ENCODE results near the gene OR1I1.

The OR1I1 gene

GRCh38 chr19:15116856-15117255 is 34.8 kb downstream of the OR1I1 start:
- Histone ChIP-seq H3K4me3 (ENCODE audit: control insufficient read depth in 1 of 7, extremely low read depth in 1 of 7, insufficient read depth in 4 of 7, low read depth in 2 of 7, low read length in 6 of 7) (no peak overlapping the region), H3K27ac (ENCODE audit: insufficient read depth in 1 of 2, low read depth in 1 of 2, low read length in 2 of 2, poor library complexity in 1 of 2, severe bottlenecking in 2 of 2) (peak overlapping the region in 1 of 2 experiments; percentile 22), H3K9me3 (ENCODE audit: control extremely low read depth in 1 of 5, control insufficient read depth in 4 of 5, insufficient read depth in 2 of 5, low read depth in 1 of 5, low read length in 4 of 5) (no peaks in the 10 kb centered on the region), H3K36me3 (ENCODE audit: control insufficient read depth in 4 of 4, insufficient read depth in 4 of 4, low read length in 3 of 4) (peaks cover 8 to 88% (median 49%) of the 10 kb centered on the region in 4 experiments), H3K4me1 (ENCODE audit: control extremely low read depth in 1 of 4, control insufficient read depth in 4 of 4, insufficient read depth in 4 of 4, low read length in 3 of 4) (peaks cover 0 to 24% (median 10%) of the 10 kb centered on the region in 4 experiments), H3K27me3 (replicated peaks in 2 of 5; ENCODE audit: control insufficient read depth in 4 of 5, insufficient read depth in 5 of 5, low read length in 4 of 5) (no peaks in the 10 kb centered on the region)
- ChIA-PET POLR2A (no interaction called here), CTCF (interaction anchor here (0.5 to 2.3 kb wide), 3 partner anchors 15 to 1420 kb away, joined by 3 to 13 read pairs (median 6); no protein-coding TSS in a partner anchor)
- WGBS (ENCODE audit: insufficient coverage) = 84% methylated on average over 11 of the region's 12 CpGs
- no peak for DNase-seq

GRCh38 chr19:15118248-15118647 is 36.2 kb downstream of the OR1I1 start:
- CTCF ChIA-PET = interaction anchor here (0.6 to 1.4 kb wide), 2 partner anchors 258 to 856 kb away, joined by 3 to 4 read pairs; no protein-coding TSS in a partner anchor
- Histone ChIP-seq H3K27me3 (replicated peaks in 2 of 5; ENCODE audit: control insufficient read depth in 4 of 5, insufficient read depth in 5 of 5, low read length in 4 of 5) (no peaks in the 10 kb centered on the region), H3K27ac (ENCODE audit: insufficient read depth in 1 of 2, low read depth in 1 of 2, low read length in 2 of 2, poor library complexity in 1 of 2, severe bottlenecking in 2 of 2) (no peak overlapping the region), H3K36me3 (ENCODE audit: control insufficient read depth in 4 of 4, insufficient read depth in 4 of 4, low read length in 3 of 4) (peaks cover 6 to 86% (median 59%) of the 10 kb centered on the region in 4 experiments), H3K4me1 (ENCODE audit: control extremely low read depth in 1 of 4, control insufficient read depth in 4 of 4, insufficient read depth in 4 of 4, low read length in 3 of 4) (peaks cover 0 to 24% (median 10%) of the 10 kb centered on the region in 4 experiments), H3K4me3 (ENCODE audit: control insufficient read depth in 1 of 7, extremely low read depth in 1 of 7, insufficient read depth in 4 of 7, low read depth in 2 of 7, low read length in 6 of 7) (no peak overlapping the region), H3K9me3 (ENCODE audit: control extremely low read depth in 1 of 5, control insufficient read depth in 4 of 5, insufficient read depth in 2 of 5, low read depth in 1 of 5, low read length in 4 of 5) (no peaks in the 10 kb centered on the region)
- 95% methylated on average over 2 of the region's 2 CpGs for WGBS (ENCODE audit: insufficient coverage)
- DNase-seq = no peak
- POLR2A ChIA-PET = no interaction called here

DNA sequence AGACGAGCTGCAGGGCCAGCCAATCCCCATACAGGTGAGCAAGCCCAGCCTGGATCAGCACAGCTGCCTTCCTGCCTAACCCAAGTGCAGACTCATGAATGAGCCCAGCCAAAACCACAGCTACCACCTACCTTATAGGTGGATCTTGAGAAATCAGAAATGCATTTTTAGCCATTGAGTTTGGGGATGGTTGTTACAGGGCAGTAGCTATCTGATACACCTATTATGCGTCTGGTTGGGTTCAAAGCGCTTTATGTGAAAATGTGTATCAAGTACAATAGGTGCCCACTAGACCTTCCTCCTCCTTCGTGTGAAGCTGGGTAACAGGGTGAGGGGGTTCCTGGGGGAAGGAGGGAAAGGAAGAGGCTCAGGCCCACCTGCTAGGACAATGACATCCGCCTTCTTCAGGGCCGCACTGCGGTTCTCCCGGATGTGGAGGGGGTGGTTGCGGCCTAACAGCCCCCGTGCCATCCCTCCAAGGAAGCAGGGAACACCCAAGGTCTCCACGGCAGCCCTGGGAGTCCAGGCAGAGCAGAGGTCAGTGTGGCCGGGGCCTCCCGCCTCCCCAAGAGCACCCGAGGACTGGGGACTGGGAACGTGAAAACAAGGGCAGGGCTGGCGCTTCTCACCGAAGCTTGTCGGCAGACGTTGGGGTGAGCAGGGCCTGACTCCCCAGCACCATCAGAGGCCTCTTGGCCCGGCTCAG is 36.9 kb downstream of the OR1I1 start:
- WGBS (ENCODE audit: insufficient coverage) = 100% methylated on average over 9 of the region's 20 CpGs
- H3K9me3 ChIP-seq (ENCODE audit: control extremely low read depth in 1 of 5, control insufficient read depth in 4 of 5, insufficient read depth in 2 of 5, low read depth in 1 of 5, low read length in 4 of 5) = no peaks in the 10 kb centered on the region
- DNase-seq = no peak
- CTCF ChIA-PET = interaction anchor here (0.6 to 1.4 kb wide), 2 partner anchors 257 to 857 kb away, joined by 3 to 4 read pairs; no protein-coding TSS in a partner anchor
- POLR2A ChIA-PET = no interaction called here
- H3K27ac ChIP-seq (ENCODE audit: insufficient read depth in 1 of 2, low read depth in 1 of 2, low read length in 2 of 2, poor library complexity in 1 of 2, severe bottlenecking in 2 of 2) = no peak overlapping the region
- peaks cover 6 to 79% (median 61%) of the 10 kb centered on the region in 4 experiments for H3K36me3 ChIP-seq (ENCODE audit: control insufficient read depth in 4 of 4, insufficient read depth in 4 of 4, low read length in 3 of 4)
- H3K27me3 ChIP-seq (replicated peaks in 2 of 5; ENCODE audit: control insufficient read depth in 4 of 5, insufficient read depth in 5 of 5, low read length in 4 of 5) = no peaks in the 10 kb centered on the region
- H3K4me1 ChIP-seq (ENCODE audit: control extremely low read depth in 1 of 4, control insufficient read depth in 4 of 4, insufficient read depth in 4 of 4, low read length in 3 of 4) = peaks cover 0 to 29% (median 15%) of the 10 kb centered on the region in 4 experiments
- H3K4me3 ChIP-seq (ENCODE audit: control insufficient read depth in 1 of 7, extremely low read depth in 1 of 7, insufficient read depth in 4 of 7, low read depth in 2 of 7, low read length in 6 of 7) = no peak overlapping the region

GRCh38 chr19:15120135-15121026 is 38.4 kb downstream of the OR1I1 start:
- DNase-seq = no peak
- H3K27ac ChIP-seq (ENCODE audit: insufficient read depth in 1 of 2, low read depth in 1 of 2, low read length in 2 of 2, poor library complexity in 1 of 2, severe bottlenecking in 2 of 2) = no peak overlapping the region
- ChIA-PET CTCF (no interaction called here), POLR2A (no interaction called here)
- over 99% methylated on average over 13 of the region's 14 CpGs for WGBS (ENCODE audit: insufficient coverage)
- no peaks in the 10 kb centered on the region for H3K9me3 ChIP-seq (ENCODE audit: control extremely low read depth in 1 of 5, control insufficient read depth in 4 of 5, insufficient read depth in 2 of 5, low read depth in 1 of 5, low read length in 4 of 5)
- peaks cover 0 to 39% (median 24%) of the 10 kb centered on the region in 4 experiments for H3K4me1 ChIP-seq (ENCODE audit: control extremely low read depth in 1 of 4, control insufficient read depth in 4 of 4, insufficient read depth in 4 of 4, low read length in 3 of 4)
- no peaks in the 10 kb centered on the region for H3K27me3 ChIP-seq (replicated peaks in 2 of 5; ENCODE audit: control insufficient read depth in 4 of 5, insufficient read depth in 5 of 5, low read length in 4 of 5)
- peaks cover 6 to 70% (median 53%) of the 10 kb centered on the region in 4 experiments for H3K36me3 ChIP-seq (ENCODE audit: control insufficient read depth in 4 of 4, insufficient read depth in 4 of 4, low read length in 3 of 4)
- no peak overlapping the region for H3K4me3 ChIP-seq (ENCODE audit: control insufficient read depth in 1 of 7, extremely low read depth in 1 of 7, insufficient read depth in 4 of 7, low read depth in 2 of 7, low read length in 6 of 7)

DNA sequence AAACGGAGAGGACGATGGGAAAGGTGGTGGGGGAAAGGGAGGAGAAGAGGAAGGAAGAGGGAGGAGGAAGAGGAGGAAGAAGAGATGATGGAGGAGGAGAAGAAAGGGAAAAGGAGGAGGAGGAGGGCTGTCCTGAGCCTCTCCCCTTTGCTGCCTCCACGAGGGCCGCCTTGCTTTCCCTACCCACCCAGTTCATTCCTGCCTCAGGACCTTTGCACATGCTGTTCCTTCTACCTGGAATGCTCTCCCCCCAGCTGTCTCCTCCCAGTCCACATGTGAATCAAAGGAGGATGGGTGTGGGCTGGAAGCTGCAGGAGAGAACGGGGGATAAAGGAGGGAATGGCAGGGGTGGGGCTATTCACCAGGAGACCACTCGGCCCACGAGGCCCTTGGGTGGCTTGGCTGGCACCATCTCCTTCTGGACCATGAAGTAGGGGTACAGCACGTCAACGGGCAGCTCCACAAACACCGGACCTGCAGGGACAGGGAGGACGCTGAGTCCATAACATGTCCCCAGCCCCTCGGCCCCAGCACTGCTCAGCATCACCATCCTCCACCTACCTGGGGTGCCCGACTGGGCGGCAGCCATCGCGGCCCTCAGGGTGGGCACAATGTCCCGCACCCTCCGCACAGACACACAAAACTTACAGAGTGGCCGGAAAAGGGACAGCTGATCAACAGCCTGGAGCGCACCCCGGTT is 40.5 kb downstream of the OR1I1 start:
- no peak overlapping the region for H3K27ac ChIP-seq (ENCODE audit: insufficient read depth in 1 of 2, low read depth in 1 of 2, low read length in 2 of 2, poor library complexity in 1 of 2, severe bottlenecking in 2 of 2)
- DNase-seq = no peak
- ChIA-PET POLR2A (no interaction called here), CTCF (no interaction called here)
- H3K9me3 ChIP-seq (ENCODE audit: control extremely low read depth in 1 of 5, control insufficient read depth in 4 of 5, insufficient read depth in 2 of 5, low read depth in 1 of 5, low read length in 4 of 5) = no peaks in the 10 kb centered on the region
- peaks cover 6 to 50% (median 40%) of the 10 kb centered on the region in 4 experiments for H3K36me3 ChIP-seq (ENCODE audit: control insufficient read depth in 4 of 4, insufficient read depth in 4 of 4, low read length in 3 of 4)
- peaks cover 0 to 24% (median 19%) of the 10 kb centered on the region in 4 experiments for H3K4me1 ChIP-seq (ENCODE audit: control extremely low read depth in 1 of 4, control insufficient read depth in 4 of 4, insufficient read depth in 4 of 4, low read length in 3 of 4)
- H3K4me3 ChIP-seq (ENCODE audit: control insufficient read depth in 1 of 7, extremely low read depth in 1 of 7, insufficient read depth in 4 of 7, low read depth in 2 of 7, low read length in 6 of 7) = no peak overlapping the region
- H3K27me3 ChIP-seq (replicated peaks in 2 of 5; ENCODE audit: control insufficient read depth in 4 of 5, insufficient read depth in 5 of 5, low read length in 4 of 5) = no peaks in the 10 kb centered on the region
- WGBS (ENCODE audit: insufficient coverage) = 94% methylated on average over 17 of the region's 21 CpGs

DNA sequence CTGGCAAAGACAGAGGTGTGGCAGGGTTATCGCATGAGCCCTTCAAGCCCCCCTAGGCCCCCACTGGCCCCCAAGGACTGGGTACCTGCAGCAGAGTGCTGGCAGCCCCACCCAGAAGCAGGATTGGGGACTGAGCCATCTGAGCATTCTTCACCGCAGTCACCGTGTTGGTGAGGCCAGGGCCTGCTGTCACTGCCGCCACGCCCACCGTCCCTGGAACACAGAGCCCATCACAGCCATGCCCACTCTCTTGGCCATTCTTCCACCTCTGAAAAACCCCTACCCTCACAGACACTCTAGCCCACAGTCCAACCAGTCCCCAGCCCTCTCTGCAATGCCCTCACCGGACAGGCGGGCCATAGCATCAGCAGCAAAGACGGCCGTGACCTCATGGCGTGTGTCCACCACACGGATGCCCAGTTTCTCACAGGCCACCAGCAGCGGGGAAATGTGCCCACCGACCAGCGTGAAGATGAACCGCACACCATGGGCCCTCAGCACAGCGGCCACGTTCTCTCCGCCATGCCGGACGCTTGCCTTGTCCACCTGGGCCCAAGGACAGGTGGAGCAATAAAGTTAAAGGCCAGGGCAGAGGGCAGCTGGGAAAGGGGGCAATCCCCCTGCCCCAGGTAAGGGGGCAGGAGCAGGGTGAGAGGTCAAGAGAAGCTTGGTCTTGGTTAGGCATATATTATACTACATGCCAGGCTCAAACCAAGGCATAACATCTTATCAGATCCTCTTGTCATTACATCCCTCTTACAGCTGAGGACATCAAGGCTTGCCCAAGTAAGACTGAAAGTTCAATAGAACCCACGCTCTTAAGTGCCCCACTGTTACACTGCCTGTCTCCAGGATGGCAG is 41.2 kb downstream of the OR1I1 start:
- peaks cover 3 to 42% (median 33%) of the 10 kb centered on the region in 4 experiments for H3K36me3 ChIP-seq (ENCODE audit: control insufficient read depth in 4 of 4, insufficient read depth in 4 of 4, low read length in 3 of 4)
- DNase-seq = no peak
- peak overlapping the region in 2 of 7 experiments; percentile 83 to 91 for H3K4me3 ChIP-seq (ENCODE audit: control insufficient read depth in 1 of 7, extremely low read depth in 1 of 7, insufficient read depth in 4 of 7, low read depth in 2 of 7, low read length in 6 of 7)
- no peaks in the 10 kb centered on the region for H3K27me3 ChIP-seq (replicated peaks in 2 of 5; ENCODE audit: control insufficient read depth in 4 of 5, insufficient read depth in 5 of 5, low read length in 4 of 5)
- 97% methylated on average over 22 of the region's 22 CpGs for WGBS (ENCODE audit: insufficient coverage)
- H3K4me1 ChIP-seq (ENCODE audit: control extremely low read depth in 1 of 4, control insufficient read depth in 4 of 4, insufficient read depth in 4 of 4, low read length in 3 of 4) = peaks cover 0 to 23% (median 18%) of the 10 kb centered on the region in 4 experiments
- CTCF ChIA-PET = interaction anchor here (1.2 kb wide), 1 partner anchor 10 kb away, joined by 3 read pairs; no protein-coding TSS in a partner anchor
- H3K27ac ChIP-seq (ENCODE audit: insufficient read depth in 1 of 2, low read depth in 1 of 2, low read length in 2 of 2, poor library complexity in 1 of 2, severe bottlenecking in 2 of 2) = no peak overlapping the region
- H3K9me3 ChIP-seq (ENCODE audit: control extremely low read depth in 1 of 5, control insufficient read depth in 4 of 5, insufficient read depth in 2 of 5, low read depth in 1 of 5, low read length in 4 of 5) = no peaks in the 10 kb centered on the region
- POLR2A ChIA-PET = no interaction called here
